HL-60 (cell line): Measurements from ENCODE around the gene SCRG1.
A peak's percentile ranks its signal among the peaks of the same experiment; 100 is the strongest.

ENCODE experiments used
- DNase-seq, 2 experiments: peaks; one replicate each; pipeline ENCODE4 v3.0.0-alpha.2; 2010 to 2020; ENCODE audit warnings: low read depth in 1 of 2, low spot score in 1 of 2
- H3K27ac ChIP-seq: fragments of 250-450 bp; sonication (Bioruptor Pico); replicated peaks from 2 replicates; pipeline ENCODE4 v1.5.1; 2020; ENCODE audit warnings: mild to moderate bottlenecking, moderate library complexity
- H3K27me3 ChIP-seq: fragments of 250-450 bp; sonication (Bioruptor Pico); 2 replicates; pipeline ENCODE4 v1.5.1; 2021; ENCODE audit warnings: mild to moderate bottlenecking, moderate library complexity; ENCODE audit not compliant: insufficient read depth, poor library complexity, severe bottlenecking
- H3K4me3 ChIP-seq: replicated peaks from 2 replicates; pipeline ENCODE4 v1.5.1; 2011; ENCODE audit warnings: mild to moderate bottlenecking, control low read depth, low read length; ENCODE audit not compliant: insufficient read depth
- CTCF ChIP-seq: IDR thresholded peaks from one replicate; pipeline ENCODE4 v1.5.1; 2011; ENCODE audit warnings: low read length, control low read depth, inconsistent platforms; ENCODE audit not compliant: insufficient read depth
- GABPA ChIP-seq: IDR thresholded peaks from 2 replicates; pipeline ENCODE4 v1.6.1; 2012; ENCODE audit warnings: low read depth
- POLR2AphosphoS5 ChIP-seq: IDR thresholded peaks from 2 replicates; pipeline ENCODE4 v1.6.1; 2012; ENCODE audit warnings: low read depth
- REST ChIP-seq: IDR thresholded peaks from 2 replicates; pipeline ENCODE4 v1.6.1; 2012; ENCODE audit warnings: low read depth; ENCODE audit not compliant: insufficient replicate concordance
- SPI1 ChIP-seq: IDR thresholded peaks from 2 replicates; pipeline ENCODE4 v1.6.1; 2012; ENCODE audit warnings: low read depth, mild to moderate bottlenecking, borderline replicate concordance

SCRG1 gene

GRCh38 chr4:173360587-173361221, 38.2 kb downstream of the SCRG1 start:
- no peak for DNase-seq
- Histone ChIP-seq H3K4me3 (no peak overlapping the region), H3K27me3 (no peaks in the 10 kb centered on the region), H3K27ac (no peak overlapping the region)
- TF ChIP-seq CTCF (peak; percentile 1), GABPA (no peak)

- Histone ChIP-seq H3K27ac (no peak overlapping the region), H3K4me3 (no peak overlapping the region)
- TF ChIP-seq CTCF (no peak), GABPA (no peak), REST (no peak), SPI1 (no peak), POLR2AphosphoS5 (no peak)
Observed at GRCh38 chr4:173357939-173358338, 41.0 kb downstream of the SCRG1 start.

GRCh38 chr4:173347467-173347866, 51.4 kb downstream of the SCRG1 start:
- no peak for DNase-seq
- Histone ChIP-seq H3K4me3 (no peak overlapping the region), H3K27ac (no peak overlapping the region), H3K27me3 (no peaks in the 10 kb centered on the region)
- TF ChIP-seq CTCF (no peak), GABPA (no peak), POLR2AphosphoS5 (no peak), REST (no peak), SPI1 (no peak)

More at GRCh38 chr4:173357939-173358338, 41.0 kb downstream of the SCRG1 start:
- no peak for DNase-seq
- no peaks in the 10 kb centered on the region for H3K27me3 ChIP-seq

GRCh38 chr4:173346074-173346473, 52.8 kb downstream of the SCRG1 start:
- TF ChIP-seq POLR2AphosphoS5: no peak
- no peak for TF ChIP-seq CTCF
- TF ChIP-seq REST: no peak
- no peak for TF ChIP-seq SPI1
- no peak for TF ChIP-seq GABPA
- H3K4me3 ChIP-seq: no peak overlapping the region
- no peak for DNase-seq
- no peak overlapping the region for H3K27ac ChIP-seq
- no peaks in the 10 kb centered on the region for H3K27me3 ChIP-seq
